ENCODE data around the gene WNK1. TPM values are rescaled to one million over a fixed set of nuclear protein-coding genes. Genes with fewer than 3 reads are reported as not detected.

The WNK1 gene
- polyA plus RNA-seq, 2 of the 4 experiments (the other 2 are of a cell fraction) = 88.4 to 98.0 TPM

- Histone ChIP-seq H3K4me3 (peak overlapping the region; percentile 23), H3K27ac (peak overlapping the region; percentile 28 to 67; a peak in 4 of 6 replicates), H3K9me3 (no peaks in the 10 kb centered on the region), H3K4me2 (peak overlapping the region; percentile 75), H3K4me1 (peaks cover 80% of the 10 kb centered on the region)
- WGBS (ENCODE audit: missing lambda C conversion rate) = 76% methylated on average over 6 of the region's 6 CpGs
- no peak for DNase-seq (ENCODE audit: low read depth in 1 of 2, low spot score in 1 of 2)
- no peak for FAIRE-seq
- TF ChIP-seq, protein P1, sequence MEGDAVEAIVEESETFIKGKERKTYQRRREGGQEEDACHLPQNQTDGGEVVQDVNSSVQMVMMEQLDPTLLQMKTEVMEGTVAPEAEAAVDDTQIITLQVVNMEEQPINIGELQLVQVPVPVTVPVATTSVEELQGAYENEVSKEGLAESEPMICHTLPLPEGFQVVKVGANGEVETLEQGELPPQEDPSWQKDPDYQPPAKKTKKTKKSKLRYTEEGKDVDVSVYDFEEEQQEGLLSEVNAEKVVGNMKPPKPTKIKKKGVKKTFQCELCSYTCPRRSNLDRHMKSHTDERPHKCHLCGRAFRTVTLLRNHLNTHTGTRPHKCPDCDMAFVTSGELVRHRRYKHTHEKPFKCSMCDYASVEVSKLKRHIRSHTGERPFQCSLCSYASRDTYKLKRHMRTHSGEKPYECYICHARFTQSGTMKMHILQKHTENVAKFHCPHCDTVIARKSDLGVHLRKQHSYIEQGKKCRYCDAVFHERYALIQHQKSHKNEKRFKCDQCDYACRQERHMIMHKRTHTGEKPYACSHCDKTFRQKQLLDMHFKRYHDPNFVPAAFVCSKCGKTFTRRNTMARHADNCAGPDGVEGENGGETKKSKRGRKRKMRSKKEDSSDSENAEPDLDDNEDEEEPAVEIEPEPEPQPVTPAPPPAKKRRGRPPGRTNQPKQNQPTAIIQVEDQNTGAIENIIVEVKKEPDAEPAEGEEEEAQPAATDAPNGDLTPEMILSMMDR (IDR thresholded peaks at IDR 0.05) = no peak
- no peak for TF ChIP-seq JUNB (IDR thresholded peaks at IDR 0.05)
- TF ChIP-seq MAZ (IDR thresholded peaks at IDR 0.05; ENCODE audit: borderline replicate concordance, low read depth, low read length) = no peak
- POLR2A ChIA-PET = no interaction called here
- CTCF ChIA-PET = no interaction called here
- ATAC-seq = no peak
These were observed 26.2 kb downstream of the WNK1 start for GRCh38 chr12:778615-779014.

- H3K9me3 ChIP-seq = no peaks in the 10 kb centered on the region
- H3K4me3 ChIP-seq = peak overlapping the region; percentile 23
- H3K4me2 ChIP-seq = peak overlapping the region; percentile 75
- TF ChIP-seq FOXS1 (CRISPR knock-in tag; IDR thresholded peaks at IDR 0.05) (0 out of 2 replicates have a peak, but pooled peaks have one; percentile 50), MAFK (IDR thresholded peaks at IDR 0.05; ENCODE audit: partially characterized antibody) (peak; percentile 37), MAX (IDR thresholded peaks at IDR 0.05) (peak; percentile 2; the same call in 1 of the 2 replicates), CEBPB (IDR thresholded peaks at IDR 0.05) (peak; percentile 55 to 82; a peak in 3 of 4 replicates), FOSL2 (IDR thresholded peaks at IDR 0.05) (no peak), FOSL2 (CRISPR knock-in tag; IDR thresholded peaks at IDR 0.05) (peak; percentile 76)
- TF ChIP-seq, protein P2, sequence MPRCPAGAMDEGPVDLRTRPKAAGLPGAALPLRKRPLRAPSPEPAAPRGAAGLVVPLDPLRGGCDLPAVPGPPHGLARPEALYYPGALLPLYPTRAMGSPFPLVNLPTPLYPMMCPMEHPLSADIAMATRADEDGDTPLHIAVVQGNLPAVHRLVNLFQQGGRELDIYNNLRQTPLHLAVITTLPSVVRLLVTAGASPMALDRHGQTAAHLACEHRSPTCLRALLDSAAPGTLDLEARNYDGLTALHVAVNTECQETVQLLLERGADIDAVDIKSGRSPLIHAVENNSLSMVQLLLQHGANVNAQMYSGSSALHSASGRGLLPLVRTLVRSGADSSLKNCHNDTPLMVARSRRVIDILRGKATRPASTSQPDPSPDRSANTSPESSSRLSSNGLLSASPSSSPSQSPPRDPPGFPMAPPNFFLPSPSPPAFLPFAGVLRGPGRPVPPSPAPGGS (IDR thresholded peaks at IDR 0.05) = no peak
- WGBS (ENCODE audit: missing lambda C conversion rate) = 4% methylated on average over 4 of the region's 4 CpGs
- ChIA-PET POLR2A (no interaction called here), CTCF (interaction anchor here (0.7 to 1.9 kb wide), 8 partner anchors 18 to 338 kb away, joined by 3 to 8 read pairs (median 5); no protein-coding TSS in a partner anchor)
- DNase-seq (ENCODE audit: low read depth in 1 of 2, low spot score in 1 of 2) (peak; percentile 35 to 39), ATAC-seq (peak; percentile 62 to 67; a peak in 5 of 6 replicates), FAIRE-seq (peak; percentile 23)
- H3K27ac ChIP-seq = peak overlapping the region; percentile 28 to 76; a peak in 5 of 6 replicates
- H3K4me1 ChIP-seq = peaks cover 79% of the 10 kb centered on the region
These were observed 27.7 kb downstream of the WNK1 start for GRCh38 chr12:779745-780734.

DNA sequence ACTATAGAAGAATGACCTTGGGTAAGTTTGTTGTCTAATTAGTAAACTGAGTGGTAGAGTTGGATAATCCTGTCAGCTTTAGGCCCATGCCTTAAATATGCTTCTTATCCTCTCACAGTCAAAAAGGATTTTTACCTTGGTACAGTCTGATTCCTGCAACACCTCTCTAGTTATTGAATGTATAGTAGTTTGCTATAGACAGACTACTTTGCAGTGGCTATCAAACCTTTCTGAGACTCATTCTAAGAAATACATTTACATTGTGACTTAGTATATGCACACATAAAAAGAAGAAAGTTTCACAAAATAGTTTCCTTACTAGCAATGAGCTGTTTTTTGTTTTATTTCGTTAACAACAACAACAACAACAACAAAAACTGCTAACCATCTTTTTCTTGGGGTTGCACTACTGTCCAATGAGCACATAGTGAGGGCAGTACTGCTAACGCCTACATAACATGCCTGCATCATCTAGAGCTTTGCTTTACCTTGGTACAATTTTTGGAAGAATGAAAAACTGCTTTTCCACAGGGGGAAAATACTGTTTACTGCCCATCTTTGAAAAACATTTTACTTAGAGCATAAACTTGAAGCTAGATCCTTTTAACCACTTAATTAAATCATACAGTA, 28.5 kb downstream of the WNK1 start:
- Histone ChIP-seq H3K4me1 (peaks cover 77% of the 10 kb centered on the region), H3K4me2 (peak overlapping the region; percentile 75), H3K4me3 (no peak overlapping the region), H3K9me3 (no peaks in the 10 kb centered on the region), H3K27ac (peak overlapping the region in 1 of 2 experiments; percentile 48; a peak in 1 of 6 replicates)
- ChIA-PET CTCF (interaction anchor here (0.7 to 2.3 kb wide), 9 partner anchors 17 to 339 kb away, joined by 3 to 8 read pairs (median 5); no protein-coding TSS in a partner anchor), POLR2A (no interaction called here)
- 65% methylated on average over 2 of the region's 2 CpGs for WGBS (ENCODE audit: missing lambda C conversion rate)
- TF ChIP-seq CBX2 (IDR thresholded peaks at IDR 0.05; ENCODE audit: borderline replicate concordance, low read depth) = no peak
- no peak for TF ChIP-seq RFX5 (IDR thresholded peaks at IDR 0.05)
- TF ChIP-seq CHD2 (IDR thresholded peaks at IDR 0.05; ENCODE audit: low read length, partially characterized antibody) = no peak
- TF ChIP-seq EHMT2 (IDR thresholded peaks at IDR 0.05; ENCODE audit: low read depth) = no peak
- TF ChIP-seq POLR2A (IDR thresholded peaks at IDR 0.05; ENCODE audit: low read length) = no peak
- no peak for TF ChIP-seq PHF8 (IDR thresholded peaks at IDR 0.05; ENCODE audit: borderline replicate concordance, low read depth)
- no peak for TF ChIP-seq CEBPB (IDR thresholded peaks at IDR 0.05)
- TF ChIP-seq, protein P3, sequence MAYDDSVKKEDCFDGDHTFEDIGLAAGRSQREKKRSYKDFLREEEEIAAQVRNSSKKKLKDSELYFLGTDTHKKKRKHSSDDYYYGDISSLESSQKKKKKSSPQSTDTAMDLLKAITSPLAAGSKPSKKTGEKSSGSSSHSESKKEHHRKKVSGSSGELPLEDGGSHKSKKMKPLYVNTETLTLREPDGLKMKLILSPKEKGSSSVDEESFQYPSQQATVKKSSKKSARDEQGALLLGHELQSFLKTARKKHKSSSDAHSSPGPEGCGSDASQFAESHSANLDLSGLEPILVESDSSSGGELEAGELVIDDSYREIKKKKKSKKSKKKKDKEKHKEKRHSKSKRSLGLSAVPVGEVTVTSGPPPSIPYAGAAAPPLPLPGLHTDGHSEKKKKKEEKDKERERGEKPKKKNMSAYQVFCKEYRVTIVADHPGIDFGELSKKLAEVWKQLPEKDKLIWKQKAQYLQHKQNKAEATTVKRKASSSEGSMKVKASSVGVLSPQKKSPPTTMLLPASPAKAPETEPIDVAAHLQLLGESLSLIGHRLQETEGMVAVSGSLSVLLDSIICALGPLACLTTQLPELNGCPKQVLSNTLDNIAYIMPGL (CRISPR knock-in tag; IDR thresholded peaks at IDR 0.05; ENCODE audit: borderline replicate concordance) = no peak
- no peak for TF ChIP-seq ZC3H11A (IDR thresholded peaks at IDR 0.05)
- FAIRE-seq (no peak), DNase-seq (ENCODE audit: low read depth in 1 of 2, low spot score in 1 of 2) (no peak), ATAC-seq (peak in 1 of 2 experiments; percentile 51; a peak in 3 of 6 replicates)

All from A549 (cell line).